UCSD-AML1 (cell line): Measurements from ENCODE around the gene RFPL2.

Experiments
- DNase-seq: peaks from one replicate; lab custom pipeline; 2025; ENCODE audit not compliant: unreplicated experiment; lab: John Stamatoyannopoulos, UW

RFPL2 gene

GRCh38 chr22:32204856-32205722 lies at the start of gene RFPL2:
RFPL2 (minus strand) TSS chr22:32205073; CDS start chr22:32202451, 2,622 bp downstream.
- DNase-seq = peak; percentile 37

GRCh38 chr22:32249231-32249630 lies 44.4 kb upstream of the RFPL2 start:
- DNase-seq = no peak

- DNase-seq = no peak
Measured at GRCh38 chr22:32248276-32248675, 43.4 kb upstream of the RFPL2 start.

- DNase-seq = no peak
Measured at GRCh38 chr22:32246166-32246565, 41.3 kb upstream of the RFPL2 start.

- DNase-seq = no peak
Measured at GRCh38 chr22:32245042-32245441, 40.2 kb upstream of the RFPL2 start.

- DNase-seq = no peak
Measured at GRCh38 chr22:32244547-32244946, 39.7 kb upstream of the RFPL2 start.

- DNase-seq = no peak
Measured at GRCh38 chr22:32240461-32240860, 35.6 kb upstream of the RFPL2 start.

GRCh38 chr22:32237906-32238305 lies 33.0 kb upstream of the RFPL2 start:
- no peak for DNase-seq

GRCh38 chr22:32236970-32237369 lies 32.1 kb upstream of the RFPL2 start:
- no peak for DNase-seq

- no peak for DNase-seq
Measured at GRCh38 chr22:32233091-32233490, 28.2 kb upstream of the RFPL2 start.

- DNase-seq = no peak
Measured at GRCh38 chr22:32232191-32232830, 27.4 kb upstream of the RFPL2 start.

GRCh38 chr22:32226326-32227104 lies 21.6 kb upstream of the RFPL2 start:
- no peak for DNase-seq

GRCh38 chr22:32222991-32223390 lies 18.1 kb upstream of the RFPL2 start:
- DNase-seq = no peak

- DNase-seq = no peak
Measured at GRCh38 chr22:32219026-32219425, 14.2 kb upstream of the RFPL2 start.

GRCh38 chr22:32218470-32218869 lies 13.6 kb upstream of the RFPL2 start:
- no peak for DNase-seq

GRCh38 chr22:32217465-32217864 lies 12.6 kb upstream of the RFPL2 start:
- no peak for DNase-seq

- DNase-seq = no peak
Measured at GRCh38 chr22:32216911-32217310, 12.0 kb upstream of the RFPL2 start.

- no peak for DNase-seq
Measured at GRCh38 chr22:32211011-32211410, 6.1 kb upstream of the RFPL2 start.

- no peak for DNase-seq
Measured at GRCh38 chr22:32208681-32209080, 3.8 kb upstream of the RFPL2 start.

- no peak for DNase-seq
Measured at GRCh38 chr22:32207971-32208480, 3.2 kb upstream of the RFPL2 start.
